ENCODE data around the gene TPPP3.

TPPP3 gene

GRCh38 chr16:67400901-67401300 is 7.6 kb upstream of the TPPP3 start:
- Histone ChIP-seq H3K36me3 (ENCODE audit: insufficient read depth, low read depth, low read length) (no peaks in the 10 kb centered on the region), H3K9me3 (ENCODE audit: insufficient read depth, low read depth, low read length) (no peaks in the 10 kb centered on the region)

GRCh38 chr16:67399749-67400704 is 6.7 kb upstream of the TPPP3 start:
- peaks cover 37% of the 10 kb centered on the region for H3K27me3 ChIP-seq (ENCODE audit: insufficient read depth, low read length)
- H3K27ac ChIP-seq (ENCODE audit: low read length), result no peak overlapping the region
- H3K4me1 ChIP-seq (ENCODE audit: insufficient read depth, low read length), result peaks cover 17% of the 10 kb centered on the region; the same call in 1 of the 2 replicates
- H3K9me3 ChIP-seq (ENCODE audit: insufficient read depth, low read depth, low read length), result no peaks in the 10 kb centered on the region
- H3K4me3 ChIP-seq (ENCODE audit: low read length), result no peak overlapping the region
- H3K36me3 ChIP-seq (ENCODE audit: insufficient read depth, low read depth, low read length), result no peaks in the 10 kb centered on the region
- H3K9ac ChIP-seq (ENCODE audit: low read depth, low read length), result no peak overlapping the region

More at GRCh38 chr16:67400901-67401300, 7.6 kb upstream of the TPPP3 start:
- no peak overlapping the region for H3K27ac ChIP-seq (ENCODE audit: low read length)
- peaks cover 28% of the 10 kb centered on the region for H3K27me3 ChIP-seq (ENCODE audit: insufficient read depth, low read length)
- H3K4me3 ChIP-seq (ENCODE audit: low read length), result no peak overlapping the region
- no peak overlapping the region for H3K9ac ChIP-seq (ENCODE audit: low read depth, low read length)
- peaks cover 16% of the 10 kb centered on the region; the same call in 1 of the 2 replicates for H3K4me1 ChIP-seq (ENCODE audit: insufficient read depth, low read length)

GRCh38 chr16:67399218-67399733 is 6.0 kb upstream of the TPPP3 start:
- H3K4me1 ChIP-seq (ENCODE audit: insufficient read depth, low read length), result peaks cover 12% of the 10 kb centered on the region; the same call in 1 of the 2 replicates
- no peaks in the 10 kb centered on the region for H3K36me3 ChIP-seq (ENCODE audit: insufficient read depth, low read depth, low read length)
- H3K27ac ChIP-seq (ENCODE audit: low read length), result no peak overlapping the region
- no peak overlapping the region for H3K4me3 ChIP-seq (ENCODE audit: low read length)
- H3K27me3 ChIP-seq (ENCODE audit: insufficient read depth, low read length), result peaks cover 44% of the 10 kb centered on the region
- H3K9me3 ChIP-seq (ENCODE audit: insufficient read depth, low read depth, low read length), result no peaks in the 10 kb centered on the region
- no peak overlapping the region for H3K9ac ChIP-seq (ENCODE audit: low read depth, low read length)

GRCh38 chr16:67398546-67399217 is 5.4 kb upstream of the TPPP3 start:
- Histone ChIP-seq H3K4me3 (ENCODE audit: low read length) (no peak overlapping the region), H3K36me3 (ENCODE audit: insufficient read depth, low read depth, low read length) (no peaks in the 10 kb centered on the region), H3K27me3 (ENCODE audit: insufficient read depth, low read length) (peaks cover 50% of the 10 kb centered on the region), H3K9me3 (ENCODE audit: insufficient read depth, low read depth, low read length) (no peaks in the 10 kb centered on the region), H3K9ac (ENCODE audit: low read depth, low read length) (no peak overlapping the region), H3K27ac (ENCODE audit: low read length) (no peak overlapping the region), H3K4me1 (ENCODE audit: insufficient read depth, low read length) (peaks cover 12% of the 10 kb centered on the region; the same call in 1 of the 2 replicates)

- H3K27me3 ChIP-seq (ENCODE audit: insufficient read depth, low read length), result peaks cover 57% of the 10 kb centered on the region
- no peak overlapping the region for H3K27ac ChIP-seq (ENCODE audit: low read length)
- H3K4me3 ChIP-seq (ENCODE audit: low read length), result no peak overlapping the region
- H3K9me3 ChIP-seq (ENCODE audit: insufficient read depth, low read depth, low read length), result no peaks in the 10 kb centered on the region
- no peak overlapping the region for H3K9ac ChIP-seq (ENCODE audit: low read depth, low read length)
- peaks cover 12% of the 10 kb centered on the region; the same call in 1 of the 2 replicates for H3K4me1 ChIP-seq (ENCODE audit: insufficient read depth, low read length)
- H3K36me3 ChIP-seq (ENCODE audit: insufficient read depth, low read depth, low read length), result no peaks in the 10 kb centered on the region
These were observed 4.7 kb upstream of the TPPP3 start for GRCh38 chr16:67397812-67398545.

- Histone ChIP-seq H3K27me3 (ENCODE audit: insufficient read depth, low read length) (peaks cover 65% of the 10 kb centered on the region), H3K9me3 (ENCODE audit: insufficient read depth, low read depth, low read length) (no peaks in the 10 kb centered on the region), H3K9ac (ENCODE audit: low read depth, low read length) (peak overlapping the region; percentile 27; the same call in 1 of the 2 replicates), H3K4me1 (ENCODE audit: insufficient read depth, low read length) (peaks cover 12% of the 10 kb centered on the region; the same call in 1 of the 2 replicates), H3K27ac (ENCODE audit: low read length) (no peak overlapping the region), H3K36me3 (ENCODE audit: insufficient read depth, low read depth, low read length) (no peaks in the 10 kb centered on the region), H3K4me3 (ENCODE audit: low read length) (no peak overlapping the region; the same call in 1 of the 2 replicates)
These were observed 3.9 kb upstream of the TPPP3 start for GRCh38 chr16:67397036-67397801.

- Histone ChIP-seq H3K27me3 (ENCODE audit: insufficient read depth, low read length) (peaks cover 73% of the 10 kb centered on the region), H3K4me1 (ENCODE audit: insufficient read depth, low read length) (peaks cover 12% of the 10 kb centered on the region; the same call in 1 of the 2 replicates), H3K27ac (ENCODE audit: low read length) (no peak overlapping the region), H3K9me3 (ENCODE audit: insufficient read depth, low read depth, low read length) (no peaks in the 10 kb centered on the region), H3K9ac (ENCODE audit: low read depth, low read length) (peak overlapping the region; percentile 27; the same call in 1 of the 2 replicates), H3K4me3 (ENCODE audit: low read length) (peak overlapping the region; percentile 36; the same call in 1 of the 2 replicates), H3K36me3 (ENCODE audit: insufficient read depth, low read depth, low read length) (no peaks in the 10 kb centered on the region)
These were observed 3.1 kb upstream of the TPPP3 start for GRCh38 chr16:67396159-67397035.

- Histone ChIP-seq H3K27ac (ENCODE audit: low read length) (no peak overlapping the region), H3K27me3 (ENCODE audit: insufficient read depth, low read length) (peaks cover 81% of the 10 kb centered on the region), H3K4me1 (ENCODE audit: insufficient read depth, low read length) (peaks cover 12% of the 10 kb centered on the region; the same call in 1 of the 2 replicates), H3K36me3 (ENCODE audit: insufficient read depth, low read depth, low read length) (no peaks in the 10 kb centered on the region), H3K9me3 (ENCODE audit: insufficient read depth, low read depth, low read length) (no peaks in the 10 kb centered on the region), H3K4me3 (ENCODE audit: low read length) (peak overlapping the region; percentile 36; the same call in 1 of the 2 replicates), H3K9ac (ENCODE audit: low read depth, low read length) (no peak overlapping the region)
These were observed 2.3 kb upstream of the TPPP3 start for GRCh38 chr16:67395458-67396158.

GRCh38 chr16:67395105-67395457 is 1.8 kb upstream of the TPPP3 start:
- H3K4me3 ChIP-seq (ENCODE audit: low read length), result peak overlapping the region; percentile 40; the same call in 1 of the 2 replicates
- no peaks in the 10 kb centered on the region for H3K9me3 ChIP-seq (ENCODE audit: insufficient read depth, low read depth, low read length)
- no peaks in the 10 kb centered on the region for H3K36me3 ChIP-seq (ENCODE audit: insufficient read depth, low read depth, low read length)
- peaks cover 12% of the 10 kb centered on the region; the same call in 1 of the 2 replicates for H3K4me1 ChIP-seq (ENCODE audit: insufficient read depth, low read length)
- H3K9ac ChIP-seq (ENCODE audit: low read depth, low read length), result no peak overlapping the region
- peaks cover 81% of the 10 kb centered on the region for H3K27me3 ChIP-seq (ENCODE audit: insufficient read depth, low read length)
- no peak overlapping the region for H3K27ac ChIP-seq (ENCODE audit: low read length)

Data from iPS-20b (cell line).